Spleen (tissue), 7 donors: Measurements from ENCODE around the gene GRIN2D.

ENCODE experiments used
- CTCF ChIP-seq, 11 experiments: fragments of 200-600 bp in 7 of 11; fragments of 450-650 bp in 4 of 11; sonication (generic) in 4 of 11; IDR thresholded peaks in 8 of 11; conservative IDR thresholded peaks in 3 of 11; 1 replicate in 7 of 11; 2 replicates in 4 of 11; pipeline versions ENCODE4 v1.4.0 to v1.8.0; 2016 to 2021; ENCODE audit warnings: antibody characterized with exemption in 11 of 11, inconsistent platforms in 4 of 11, mild to moderate bottlenecking in 1 of 11
- POLR2A ChIP-seq, 3 donors: fragments of 450-650 bp; IDR thresholded peaks; one replicate each; pipeline ENCODE4 v1.5.1; 2017; ENCODE audit warnings: antibody characterized with exemption in 3 of 3, mild to moderate bottlenecking in 1 of 3
- POLR2AphosphoS5 ChIP-seq, 3 donors: sonication (generic); formaldehyde crosslinking; IDR thresholded peaks; one replicate each; pipeline ENCODE4 v1.5.1; 2017; ENCODE audit warnings: antibody characterized with exemption in 3 of 3
- donor health status: DM: no; HTN: no; CAD: no; lungs with moderate emphysema.
- donor health status: DM: no; HTN: no; CAD: no.
- donor health status: DM: no; HTN: no; CAD: no.

DNA sequence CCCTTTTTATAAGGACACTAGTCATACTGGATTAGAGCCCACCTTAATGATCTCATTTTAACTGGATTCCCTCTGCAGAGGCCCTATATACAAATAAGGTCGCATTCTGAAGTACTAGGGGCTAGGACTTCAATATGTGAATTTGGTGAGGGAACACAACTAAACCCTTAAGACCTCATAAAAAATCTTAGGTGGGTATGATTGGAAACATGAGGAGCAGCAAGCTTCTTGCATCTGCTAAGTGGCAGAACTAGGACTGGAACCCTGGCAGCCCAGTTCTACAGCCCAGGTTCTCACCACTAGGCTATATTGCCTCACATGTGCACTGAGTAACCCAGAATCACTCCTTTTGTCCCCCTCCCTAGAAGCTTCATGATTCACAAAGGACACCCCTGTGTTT is 35.2 kb downstream of the GRIN2D start:
- TF ChIP-seq CTCF (IDR thresholded peaks at IDR 0.05 in 8 of 11, conservative IDR thresholded peaks at IDR 0.05 in 3 of 11) (no peak), POLR2A (IDR thresholded peaks at IDR 0.05) (no peak), POLR2AphosphoS5 (IDR thresholded peaks at IDR 0.05) (no peak)
